Panc1 (cell line): Measurements from ENCODE around the gene ARL4A.
"Not testable (repeated sequence)": the region's sequence is repeated elsewhere in the genome, so short reads cannot be mapped to it uniquely, and the experiment has no call there.

Experiments
- POLR2AphosphoS5 ChIP-seq: IDR thresholded peaks from 2 replicates; pipeline ENCODE4 v1.6.1; 2012; ENCODE audit warnings: mild to moderate bottlenecking, low read depth, low read length, moderate library complexity
- REST ChIP-seq, 2 experiments: IDR thresholded peaks; 2 replicates each; pipeline ENCODE4 v1.6.1; 2011 to 2012; ENCODE audit warnings: low read depth in 2 of 2, control low read depth in 1 of 2, low read length in 1 of 2, mild to moderate bottlenecking in 1 of 2, moderate library complexity in 1 of 2; ENCODE audit not compliant: insufficient read depth in 1 of 2
- SIN3A ChIP-seq: IDR thresholded peaks from 2 replicates; pipeline ENCODE4 v1.6.1; 2012; ENCODE audit warnings: low read depth, mild to moderate bottlenecking, low read length, moderate library complexity, borderline replicate concordance; ENCODE audit not compliant: insufficient read depth
- TF ChIP-seq, protein P1 (sequence below): fragments of 450-650 bp; IDR thresholded peaks from 2 replicates; pipeline ENCODE4 v1.5.1; 2017; ENCODE audit warnings: mild to moderate bottlenecking

DNA sequence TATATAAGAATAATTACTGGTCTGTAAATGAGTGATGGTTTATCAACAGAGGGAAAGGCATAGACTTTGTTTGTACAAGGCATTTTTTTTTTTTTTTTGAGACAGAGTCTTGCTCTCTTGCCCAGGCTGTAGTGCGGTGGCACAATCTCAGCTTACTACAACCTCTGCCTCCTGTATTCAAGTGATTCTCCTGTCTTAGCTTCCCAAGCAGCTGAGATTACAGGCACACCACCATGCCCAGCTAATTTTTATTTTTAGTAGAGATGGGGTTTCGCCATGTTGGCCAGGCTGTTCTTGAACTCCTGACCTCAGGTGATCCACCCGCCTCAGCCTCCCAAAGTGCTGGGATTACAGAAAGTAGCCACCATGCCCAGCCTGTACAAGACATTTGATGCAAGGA is 4.0 kb downstream of the ARL4A start:
- TF ChIP-seq, protein P1, sequence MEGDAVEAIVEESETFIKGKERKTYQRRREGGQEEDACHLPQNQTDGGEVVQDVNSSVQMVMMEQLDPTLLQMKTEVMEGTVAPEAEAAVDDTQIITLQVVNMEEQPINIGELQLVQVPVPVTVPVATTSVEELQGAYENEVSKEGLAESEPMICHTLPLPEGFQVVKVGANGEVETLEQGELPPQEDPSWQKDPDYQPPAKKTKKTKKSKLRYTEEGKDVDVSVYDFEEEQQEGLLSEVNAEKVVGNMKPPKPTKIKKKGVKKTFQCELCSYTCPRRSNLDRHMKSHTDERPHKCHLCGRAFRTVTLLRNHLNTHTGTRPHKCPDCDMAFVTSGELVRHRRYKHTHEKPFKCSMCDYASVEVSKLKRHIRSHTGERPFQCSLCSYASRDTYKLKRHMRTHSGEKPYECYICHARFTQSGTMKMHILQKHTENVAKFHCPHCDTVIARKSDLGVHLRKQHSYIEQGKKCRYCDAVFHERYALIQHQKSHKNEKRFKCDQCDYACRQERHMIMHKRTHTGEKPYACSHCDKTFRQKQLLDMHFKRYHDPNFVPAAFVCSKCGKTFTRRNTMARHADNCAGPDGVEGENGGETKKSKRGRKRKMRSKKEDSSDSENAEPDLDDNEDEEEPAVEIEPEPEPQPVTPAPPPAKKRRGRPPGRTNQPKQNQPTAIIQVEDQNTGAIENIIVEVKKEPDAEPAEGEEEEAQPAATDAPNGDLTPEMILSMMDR, result not testable (repeated sequence)
- TF ChIP-seq POLR2AphosphoS5; REST (IDR thresholded peaks at IDR 0.05; ENCODE audit: insufficient read depth in 1 of 2, low read depth in 2 of 2, low read length in 1 of 2); SIN3A: not testable (repeated sequence)
